ENCODE data around the gene PPID. TPM values are rescaled to one million over a fixed set of nuclear protein-coding genes. Genes with fewer than 3 reads are reported as not detected.

PPID gene
- total and polyA plus RNA-seq, 2 of the 13 experiments (the other 11 are each of a cell fraction or from before 2014, with no cell fraction given): 15.4 to 63.4 TPM

- TF ChIP-seq ZHX1 (CRISPR knock-in tag; IDR thresholded peaks at IDR 0.05; ENCODE audit: low read depth): no peak
- TF ChIP-seq SOX6 (IDR thresholded peaks at IDR 0.05): no peak
- peak; percentile 53 for TF ChIP-seq SOX6 (CRISPR knock-in tag; IDR thresholded peaks at IDR 0.05)
- no peak for TF ChIP-seq SSRP1 (CRISPR knock-in tag; IDR thresholded peaks at IDR 0.05)
- TF ChIP-seq KDM5A (IDR thresholded peaks at IDR 0.05; ENCODE audit: borderline replicate concordance, low read length): peak; percentile 57; the same call in 1 of the 2 replicates
- TF ChIP-seq FLYWCH1 (CRISPR knock-in tag; IDR thresholded peaks at IDR 0.05): no peak
- no peak for TF ChIP-seq IRX3 (CRISPR knock-in tag; IDR thresholded peaks at IDR 0.05; ENCODE audit: borderline replicate concordance, low read depth)
- TF ChIP-seq HNF1B (CRISPR knock-in tag; IDR thresholded peaks at IDR 0.05): no peak
- no peak; the same call in 1 of the 2 replicates for TF ChIP-seq ZNF34 (CRISPR knock-in tag; IDR thresholded peaks at IDR 0.05; ENCODE audit: borderline replicate concordance)
- TF ChIP-seq RXRA (CRISPR knock-in tag; IDR thresholded peaks at IDR 0.05): no peak
- no peak for TF ChIP-seq SMARCE1 (IDR thresholded peaks at IDR 0.05; ENCODE audit: borderline replicate concordance)
- 0 out of 2 replicates have a peak, but pooled peaks have one; percentile 25 for TF ChIP-seq PRDM4 (CRISPR knock-in tag; IDR thresholded peaks at IDR 0.05; ENCODE audit: borderline replicate concordance)
- TF ChIP-seq MTF2 (CRISPR knock-in tag; IDR thresholded peaks at IDR 0.05; ENCODE audit: borderline replicate concordance): 0 out of 2 replicates have a peak, but pooled peaks have one; percentile 54
- TF ChIP-seq WIZ (CRISPR knock-in tag; IDR thresholded peaks at IDR 0.05): peak; percentile 46; the same call in 1 of the 2 replicates
- peak; percentile 45 for TF ChIP-seq ZNF18 (CRISPR knock-in tag; IDR thresholded peaks at IDR 0.05; ENCODE audit: insufficient replicate concordance)
- TF ChIP-seq BRCA1 (CRISPR knock-in tag; IDR thresholded peaks at IDR 0.05): 0 out of 2 replicates have a peak, but pooled peaks have one; percentile 17
- TF ChIP-seq SAFB2 (CRISPR knock-in tag; IDR thresholded peaks at IDR 0.05; ENCODE audit: borderline replicate concordance, low read depth): 0 out of 2 replicates have a peak, but pooled peaks have one; percentile 46
- no peak for TF ChIP-seq NAIF1 (CRISPR knock-in tag; IDR thresholded peaks at IDR 0.05; ENCODE audit: borderline replicate concordance)
Measured at GRCh38 chr4:158722917-158723793, at the start of gene PPID (continued).

Measured in HepG2 (cell line).